Measurements from ENCODE around the gene SLC39A11.

DNA sequence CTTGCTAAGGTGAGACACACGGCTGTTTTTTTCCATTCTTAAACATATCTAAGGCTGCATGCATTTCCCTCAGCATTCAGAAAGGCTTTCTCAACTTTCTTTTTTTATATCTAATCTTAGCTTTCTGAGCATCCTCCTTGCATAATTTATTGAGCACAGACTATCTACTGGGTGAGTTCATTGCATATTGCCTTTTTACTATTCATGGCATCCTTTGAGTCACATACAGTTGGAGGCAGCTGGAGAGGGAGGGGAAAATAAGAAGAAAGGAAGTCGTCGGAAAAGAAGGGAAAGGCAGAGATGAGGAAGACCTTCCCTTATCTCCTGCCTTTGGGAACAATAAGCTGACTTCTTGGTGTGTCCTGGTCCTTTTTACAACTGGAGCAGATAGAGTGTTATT, 468.3 kb downstream of the SLC39A11 start:
- TF ChIP-seq, protein P1, sequence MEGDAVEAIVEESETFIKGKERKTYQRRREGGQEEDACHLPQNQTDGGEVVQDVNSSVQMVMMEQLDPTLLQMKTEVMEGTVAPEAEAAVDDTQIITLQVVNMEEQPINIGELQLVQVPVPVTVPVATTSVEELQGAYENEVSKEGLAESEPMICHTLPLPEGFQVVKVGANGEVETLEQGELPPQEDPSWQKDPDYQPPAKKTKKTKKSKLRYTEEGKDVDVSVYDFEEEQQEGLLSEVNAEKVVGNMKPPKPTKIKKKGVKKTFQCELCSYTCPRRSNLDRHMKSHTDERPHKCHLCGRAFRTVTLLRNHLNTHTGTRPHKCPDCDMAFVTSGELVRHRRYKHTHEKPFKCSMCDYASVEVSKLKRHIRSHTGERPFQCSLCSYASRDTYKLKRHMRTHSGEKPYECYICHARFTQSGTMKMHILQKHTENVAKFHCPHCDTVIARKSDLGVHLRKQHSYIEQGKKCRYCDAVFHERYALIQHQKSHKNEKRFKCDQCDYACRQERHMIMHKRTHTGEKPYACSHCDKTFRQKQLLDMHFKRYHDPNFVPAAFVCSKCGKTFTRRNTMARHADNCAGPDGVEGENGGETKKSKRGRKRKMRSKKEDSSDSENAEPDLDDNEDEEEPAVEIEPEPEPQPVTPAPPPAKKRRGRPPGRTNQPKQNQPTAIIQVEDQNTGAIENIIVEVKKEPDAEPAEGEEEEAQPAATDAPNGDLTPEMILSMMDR (IDR thresholded peaks at IDR 0.05): no peak
- no peak for TF ChIP-seq POLR2A (IDR thresholded peaks at IDR 0.05)

All from testis (tissue), 2 donors.